Measurements from ENCODE around the gene FBXO8.

GRCh38 chr4:174254613-174255012 is 28.9 kb downstream of the FBXO8 start:
- TF ChIP-seq CTCF (IDR thresholded peaks at IDR 0.05) (no peak), USF1 (CRISPR knock-in tag; IDR thresholded peaks at IDR 0.05) (no peak), E2F5 (CRISPR knock-in tag; IDR thresholded peaks at IDR 0.05) (no peak), MAX (CRISPR knock-in tag; IDR thresholded peaks at IDR 0.05) (no peak), USF2 (CRISPR knock-in tag; IDR thresholded peaks at IDR 0.05) (no peak), NR2C2 (CRISPR knock-in tag; IDR thresholded peaks at IDR 0.05) (no peak), NFE2L1 (CRISPR knock-in tag; IDR thresholded peaks at IDR 0.05) (no peak), IRF2 (CRISPR knock-in tag; IDR thresholded peaks at IDR 0.05; ENCODE audit: borderline replicate concordance, low read depth) (no peak)

Measured in WTC11 (cell line).